ENCODE measurements around the gene MBD2. TPM values are rescaled to one million over a fixed set of nuclear protein-coding genes. Genes with fewer than 3 reads are reported as not detected.

Gene MBD2
- polyA plus RNA-seq, 1 donor (not counting 4 experiments of a cell fraction or from before 2014, with no cell fraction given), result 212 TPM

DNA sequence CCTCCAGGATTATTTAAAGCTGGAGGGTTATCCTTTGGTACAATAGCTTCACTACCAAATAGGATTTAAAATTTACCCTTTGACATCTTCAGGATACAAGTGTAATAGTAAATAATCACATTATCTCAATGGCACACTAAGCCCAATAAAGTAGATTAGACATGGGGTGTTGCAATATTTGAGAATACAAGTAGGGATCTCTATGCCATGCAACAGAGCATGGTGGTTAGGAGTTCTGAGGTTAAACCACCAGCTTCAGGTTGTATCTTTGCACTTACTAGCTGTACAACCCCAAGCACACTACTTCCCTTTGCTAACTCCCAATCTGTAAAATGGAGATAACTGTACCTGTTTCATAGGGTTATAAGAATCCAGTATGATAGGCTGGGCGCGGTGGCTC lies 6.2 kb downstream of the MBD2 start:
- Histone ChIP-seq H2AFZ (ENCODE audit: control insufficient read depth, low read length) (no peak overlapping the region), H3K9ac (ENCODE audit: control insufficient read depth, extremely low read depth, insufficient read depth, low read length) (no peak overlapping the region), H3K9me3 (ENCODE audit: control insufficient read depth, low read depth, low read length) (no peaks in the 10 kb centered on the region), H3K79me2 (ENCODE audit: control insufficient read depth, insufficient read depth, low read length) (peaks cover 98% of the 10 kb centered on the region), H3K9me1 (ENCODE audit: control insufficient read depth, extremely low read depth, insufficient read depth, low read length) (no peaks in the 10 kb centered on the region), H4K20me1 (ENCODE audit: control insufficient read depth, extremely low read depth, insufficient read depth, low read length) (peaks cover 24% of the 10 kb centered on the region), H3K4me1 (ENCODE audit: control insufficient read depth, extremely low read depth, insufficient read depth, low read length) (peaks cover 23% of the 10 kb centered on the region), H3K27me3 (ENCODE audit: control insufficient read depth, extremely low read depth, insufficient read depth, low read length) (no peaks in the 10 kb centered on the region), H3K36me3 (ENCODE audit: control insufficient read depth in 2 of 2, extremely low read depth in 1 of 2, insufficient read depth in 2 of 2, low read length in 2 of 2) (no peaks in the 10 kb centered on the region), H3K27ac (ENCODE audit: control insufficient read depth, insufficient read depth, low read length) (no peak overlapping the region), H3K4me3 (ENCODE audit: control insufficient read depth in 2 of 3, extremely low read depth in 1 of 3, insufficient read depth in 2 of 3, low read depth in 1 of 3, low read length in 3 of 3) (no peak overlapping the region), H3K4me2 (ENCODE audit: control insufficient read depth, extremely low read depth, insufficient read depth, low read depth, low read length) (no peak overlapping the region)
- TF ChIP-seq, protein P1, sequence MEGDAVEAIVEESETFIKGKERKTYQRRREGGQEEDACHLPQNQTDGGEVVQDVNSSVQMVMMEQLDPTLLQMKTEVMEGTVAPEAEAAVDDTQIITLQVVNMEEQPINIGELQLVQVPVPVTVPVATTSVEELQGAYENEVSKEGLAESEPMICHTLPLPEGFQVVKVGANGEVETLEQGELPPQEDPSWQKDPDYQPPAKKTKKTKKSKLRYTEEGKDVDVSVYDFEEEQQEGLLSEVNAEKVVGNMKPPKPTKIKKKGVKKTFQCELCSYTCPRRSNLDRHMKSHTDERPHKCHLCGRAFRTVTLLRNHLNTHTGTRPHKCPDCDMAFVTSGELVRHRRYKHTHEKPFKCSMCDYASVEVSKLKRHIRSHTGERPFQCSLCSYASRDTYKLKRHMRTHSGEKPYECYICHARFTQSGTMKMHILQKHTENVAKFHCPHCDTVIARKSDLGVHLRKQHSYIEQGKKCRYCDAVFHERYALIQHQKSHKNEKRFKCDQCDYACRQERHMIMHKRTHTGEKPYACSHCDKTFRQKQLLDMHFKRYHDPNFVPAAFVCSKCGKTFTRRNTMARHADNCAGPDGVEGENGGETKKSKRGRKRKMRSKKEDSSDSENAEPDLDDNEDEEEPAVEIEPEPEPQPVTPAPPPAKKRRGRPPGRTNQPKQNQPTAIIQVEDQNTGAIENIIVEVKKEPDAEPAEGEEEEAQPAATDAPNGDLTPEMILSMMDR (optimal IDR thresholded peaks at IDR 0.05 in 1 of 3, IDR thresholded peaks at IDR 0.05 in 1 of 3, conservative IDR thresholded peaks at IDR 0.05 in 1 of 3; ENCODE audit: extremely low read depth in 1 of 3, insufficient read depth in 2 of 3, low read length in 3 of 3), result no peak
- TF ChIP-seq EZH2 (IDR thresholded peaks at IDR 0.05; ENCODE audit: low read length), result no peak
- dilution Hi-C loops (cut with MboI; ENCODE audit: extremely low pct_ligation_motif_present, low sequenced_read_pairs), result no loop called here
- FAIRE-seq, result no peak
- no peak for DNase-seq (ENCODE audit: low read depth, low spot score)

DNA sequence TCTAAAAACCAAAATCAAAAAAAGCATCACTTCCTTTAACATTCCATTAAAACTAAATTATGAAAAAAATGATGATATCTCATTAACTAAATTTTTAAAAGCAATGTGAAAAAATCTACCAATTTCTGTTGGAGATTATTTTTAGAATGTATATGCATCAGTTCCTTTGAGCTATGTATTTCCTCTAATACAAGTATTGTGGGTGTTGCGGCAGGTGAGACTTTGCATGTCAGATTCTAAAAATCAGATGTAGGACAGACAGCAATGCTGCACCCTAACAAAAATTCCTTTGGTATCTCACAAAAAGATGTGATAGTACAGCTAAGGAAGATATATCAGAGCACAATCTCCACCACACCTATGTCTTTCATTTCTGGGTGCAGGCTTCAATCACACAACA lies 6.8 kb downstream of the MBD2 start:
- DNase-seq (ENCODE audit: low read depth, low spot score) (no peak), FAIRE-seq (no peak)
- peaks cover 18% of the 10 kb centered on the region for H3K4me1 ChIP-seq (ENCODE audit: control insufficient read depth, extremely low read depth, insufficient read depth, low read length)
- H3K4me3 ChIP-seq (ENCODE audit: control insufficient read depth in 2 of 3, extremely low read depth in 1 of 3, insufficient read depth in 2 of 3, low read depth in 1 of 3, low read length in 3 of 3), result no peak overlapping the region
- TF ChIP-seq EZH2 (IDR thresholded peaks at IDR 0.05; ENCODE audit: low read length), result no peak
- TF ChIP-seq, protein P1 (optimal IDR thresholded peaks at IDR 0.05 in 1 of 3, IDR thresholded peaks at IDR 0.05 in 1 of 3, conservative IDR thresholded peaks at IDR 0.05 in 1 of 3; ENCODE audit: extremely low read depth in 1 of 3, insufficient read depth in 2 of 3, low read length in 3 of 3), result no peak
- H3K79me2 ChIP-seq (ENCODE audit: control insufficient read depth, insufficient read depth, low read length), result peaks cover 98% of the 10 kb centered on the region
- H3K4me2 ChIP-seq (ENCODE audit: control insufficient read depth, extremely low read depth, insufficient read depth, low read depth, low read length), result no peak overlapping the region
- no peaks in the 10 kb centered on the region for H3K27me3 ChIP-seq (ENCODE audit: control insufficient read depth, extremely low read depth, insufficient read depth, low read length)
- peaks cover 21% of the 10 kb centered on the region for H4K20me1 ChIP-seq (ENCODE audit: control insufficient read depth, extremely low read depth, insufficient read depth, low read length)
- dilution Hi-C loops (cut with MboI; ENCODE audit: extremely low pct_ligation_motif_present, low sequenced_read_pairs), result no loop called here
- H3K9me1 ChIP-seq (ENCODE audit: control insufficient read depth, extremely low read depth, insufficient read depth, low read length), result no peaks in the 10 kb centered on the region
- H3K9ac ChIP-seq (ENCODE audit: control insufficient read depth, extremely low read depth, insufficient read depth, low read length), result no peak overlapping the region
- no peak overlapping the region for H2AFZ ChIP-seq (ENCODE audit: control insufficient read depth, low read length)
- no peaks in the 10 kb centered on the region for H3K9me3 ChIP-seq (ENCODE audit: control insufficient read depth, low read depth, low read length)
- no peaks in the 10 kb centered on the region for H3K36me3 ChIP-seq (ENCODE audit: control insufficient read depth in 2 of 2, extremely low read depth in 1 of 2, insufficient read depth in 2 of 2, low read length in 2 of 2)
- no peak overlapping the region for H3K27ac ChIP-seq (ENCODE audit: control insufficient read depth, insufficient read depth, low read length)

Data from keratinocyte (primary cell).